ENCODE measurements around the gene RAB3GAP2.
A peak's percentile ranks its signal among the peaks of the same experiment; 100 is the strongest.
"Not testable (repeated sequence)": the region's sequence is repeated elsewhere in the genome, so short reads cannot be mapped to it uniquely, and the experiment has no call there.

Gene RAB3GAP2, protein sequence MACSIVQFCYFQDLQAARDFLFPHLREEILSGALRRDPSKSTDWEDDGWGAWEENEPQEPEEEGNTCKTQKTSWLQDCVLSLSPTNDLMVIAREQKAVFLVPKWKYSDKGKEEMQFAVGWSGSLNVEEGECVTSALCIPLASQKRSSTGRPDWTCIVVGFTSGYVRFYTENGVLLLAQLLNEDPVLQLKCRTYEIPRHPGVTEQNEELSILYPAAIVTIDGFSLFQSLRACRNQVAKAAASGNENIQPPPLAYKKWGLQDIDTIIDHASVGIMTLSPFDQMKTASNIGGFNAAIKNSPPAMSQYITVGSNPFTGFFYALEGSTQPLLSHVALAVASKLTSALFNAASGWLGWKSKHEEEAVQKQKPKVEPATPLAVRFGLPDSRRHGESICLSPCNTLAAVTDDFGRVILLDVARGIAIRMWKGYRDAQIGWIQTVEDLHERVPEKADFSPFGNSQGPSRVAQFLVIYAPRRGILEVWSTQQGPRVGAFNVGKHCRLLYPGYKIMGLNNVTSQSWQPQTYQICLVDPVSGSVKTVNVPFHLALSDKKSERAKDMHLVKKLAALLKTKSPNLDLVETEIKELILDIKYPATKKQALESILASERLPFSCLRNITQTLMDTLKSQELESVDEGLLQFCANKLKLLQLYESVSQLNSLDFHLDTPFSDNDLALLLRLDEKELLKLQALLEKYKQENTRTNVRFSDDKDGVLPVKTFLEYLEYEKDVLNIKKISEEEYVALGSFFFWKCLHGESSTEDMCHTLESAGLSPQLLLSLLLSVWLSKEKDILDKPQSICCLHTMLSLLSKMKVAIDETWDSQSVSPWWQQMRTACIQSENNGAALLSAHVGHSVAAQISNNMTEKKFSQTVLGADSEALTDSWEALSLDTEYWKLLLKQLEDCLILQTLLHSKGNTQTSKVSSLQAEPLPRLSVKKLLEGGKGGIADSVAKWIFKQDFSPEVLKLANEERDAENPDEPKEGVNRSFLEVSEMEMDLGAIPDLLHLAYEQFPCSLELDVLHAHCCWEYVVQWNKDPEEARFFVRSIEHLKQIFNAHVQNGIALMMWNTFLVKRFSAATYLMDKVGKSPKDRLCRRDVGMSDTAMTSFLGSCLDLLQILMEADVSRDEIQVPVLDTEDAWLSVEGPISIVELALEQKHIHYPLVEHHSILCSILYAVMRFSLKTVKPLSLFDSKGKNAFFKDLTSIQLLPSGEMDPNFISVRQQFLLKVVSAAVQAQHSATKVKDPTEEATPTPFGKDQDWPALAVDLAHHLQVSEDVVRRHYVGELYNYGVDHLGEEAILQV (N-terminal part only)

DNA sequence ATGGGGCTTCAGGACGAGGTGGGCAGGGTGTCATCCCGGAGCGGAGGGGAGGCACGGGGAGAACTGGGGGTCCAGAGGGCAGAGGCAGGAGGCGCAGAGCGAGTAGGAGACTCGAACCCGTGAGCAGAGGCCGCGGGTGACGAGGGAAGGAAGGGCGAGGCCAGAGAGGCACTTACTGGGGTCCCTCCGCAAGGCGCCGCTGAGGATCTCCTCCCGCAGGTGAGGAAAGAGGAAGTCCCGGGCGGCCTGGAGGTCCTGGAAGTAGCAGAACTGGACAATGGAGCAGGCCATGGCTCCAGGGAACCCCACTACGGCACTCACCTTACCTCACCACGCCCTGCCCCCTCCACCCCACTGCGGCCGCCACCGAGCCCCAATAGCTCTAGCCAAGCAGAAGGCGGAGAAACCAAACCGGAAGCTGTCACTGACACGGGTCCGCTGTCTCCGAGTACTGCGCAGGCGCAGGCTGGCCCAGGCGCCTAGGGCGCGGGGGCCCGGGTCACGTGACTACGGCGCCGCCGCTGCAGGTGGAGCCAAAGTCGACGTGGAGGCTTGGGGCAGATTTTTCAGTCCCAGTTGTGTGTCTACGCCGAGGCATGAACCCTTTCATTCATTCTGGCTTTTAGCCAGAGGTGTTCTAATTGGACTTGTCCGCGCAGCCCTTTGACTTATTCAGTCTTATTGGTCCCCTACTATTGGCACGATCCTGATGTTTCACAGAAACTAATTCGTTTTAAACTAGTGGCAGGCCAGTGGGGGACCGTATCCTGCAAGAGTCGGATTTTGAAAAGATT, at the start of gene RAB3GAP2:
RAB3GAP2 (minus strand) TSS at position 407 of the 794 bp plus-strand sequence; CDS start at position 291, 116 bp downstream.
- DNase-seq (ENCODE audit: low read depth in 2 of 2), result peak; percentile 94

GRCh38 chr1:220321758-220322157, 49.5 kb upstream of the RAB3GAP2 start:
- DNase-seq (ENCODE audit: low read depth in 2 of 2), result no peak

DNA sequence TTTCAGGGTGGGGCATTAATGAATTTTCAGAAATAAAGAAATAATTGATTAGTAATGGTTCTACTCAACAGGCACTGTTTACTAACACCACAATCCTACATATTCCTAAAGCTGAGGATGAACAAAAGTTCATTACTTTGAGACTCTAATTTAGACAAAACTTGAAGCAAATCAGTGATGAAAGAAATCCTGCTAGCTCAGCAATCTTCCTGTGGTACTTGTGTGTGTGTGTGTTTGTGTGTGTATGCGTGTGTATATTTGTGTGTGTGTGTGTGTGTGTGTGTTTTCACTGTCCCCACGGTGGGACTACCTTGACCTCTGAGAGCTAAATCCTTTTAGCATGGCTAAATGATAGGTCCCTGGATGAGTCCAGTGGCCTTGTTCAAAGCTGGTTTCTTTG, 48.5 kb upstream of the RAB3GAP2 start:
- no peak for DNase-seq (ENCODE audit: low read depth in 2 of 2)

DNA sequence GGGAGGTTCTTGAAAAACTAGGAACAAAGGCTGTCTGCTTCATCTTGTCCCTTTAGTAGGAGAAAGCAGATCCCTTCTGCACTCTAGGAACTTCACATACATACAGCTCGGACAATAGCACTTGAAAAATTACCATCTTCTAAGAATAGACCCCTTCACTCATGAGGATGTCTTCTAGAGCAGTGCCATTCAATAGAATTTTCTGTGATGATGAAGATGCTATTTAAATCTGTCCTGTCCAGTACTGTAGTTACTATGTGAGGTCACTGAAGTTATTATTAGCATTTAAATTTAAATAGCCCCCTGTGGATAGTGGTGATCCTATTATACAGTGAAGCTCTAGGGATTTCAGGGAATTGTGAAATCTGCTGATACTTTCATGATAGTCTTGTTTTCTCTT, 46.4 kb upstream of the RAB3GAP2 start:
- DNase-seq (ENCODE audit: low read depth in 2 of 2), result no peak

- no peak for DNase-seq (ENCODE audit: low read depth in 2 of 2)
Observed at GRCh38 chr1:220317161-220317560, 44.9 kb upstream of the RAB3GAP2 start.

GRCh38 chr1:220316305-220316704, 44.1 kb upstream of the RAB3GAP2 start:
- DNase-seq (ENCODE audit: low read depth in 2 of 2), result no peak

DNA sequence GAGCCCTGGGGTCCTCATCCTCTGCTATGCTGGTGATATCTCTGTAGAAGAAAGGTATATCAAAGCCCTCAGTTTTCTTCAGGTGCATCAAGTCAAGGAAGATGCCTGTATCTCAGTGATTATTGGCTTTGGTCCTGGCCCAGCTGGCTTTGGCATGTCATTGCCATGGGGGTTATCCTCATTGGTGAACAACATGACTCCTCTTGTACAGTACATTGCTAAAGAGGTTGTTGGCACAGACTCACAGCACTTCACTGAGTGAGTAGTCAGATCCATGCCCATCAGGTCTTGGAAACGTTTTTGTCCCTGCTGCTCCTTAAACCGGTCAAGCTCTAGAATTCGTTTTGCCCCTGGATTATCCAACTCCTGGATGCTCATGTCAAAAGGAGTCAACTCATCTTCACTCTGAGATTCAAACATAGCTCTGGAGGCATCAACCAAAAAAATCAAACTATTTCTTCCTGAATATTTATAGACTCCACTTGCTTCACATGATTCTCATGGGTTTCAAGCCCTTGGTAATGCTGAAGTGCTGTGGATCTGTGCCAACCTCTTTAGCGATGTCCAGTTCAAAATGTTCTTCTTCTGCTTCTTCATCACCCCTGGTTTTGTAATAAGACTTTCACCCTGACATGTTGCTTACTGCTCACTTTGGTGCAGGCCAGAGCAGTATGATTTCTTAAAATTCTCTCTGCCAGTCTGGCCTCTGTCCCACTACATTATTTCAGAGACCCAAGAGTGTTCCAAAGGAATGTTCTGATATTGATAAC, 43.0 kb upstream of the RAB3GAP2 start:
- DNase-seq (ENCODE audit: low read depth in 2 of 2), result no peak

DNA sequence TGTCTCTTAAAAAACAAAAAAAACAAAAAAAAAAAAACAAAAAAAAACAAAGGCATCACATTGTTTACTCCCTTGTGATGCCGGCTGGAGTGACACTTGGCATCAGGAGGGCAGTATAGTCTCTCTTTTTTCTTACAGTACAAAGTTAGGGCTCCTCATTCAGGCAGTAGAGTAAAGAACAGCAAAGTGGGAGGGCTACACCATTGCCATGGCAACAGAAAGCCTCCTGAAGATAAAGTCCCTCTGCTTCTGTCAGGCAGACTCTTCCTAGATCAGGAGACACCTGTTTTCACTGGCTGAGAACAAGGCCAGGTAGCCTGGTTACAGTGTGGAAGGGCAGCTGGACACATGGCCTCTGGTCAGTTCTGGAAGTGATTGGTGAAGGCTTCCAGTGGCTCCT, 41.3 kb upstream of the RAB3GAP2 start:
- DNase-seq (ENCODE audit: low read depth in 2 of 2), result no peak

- DNase-seq (ENCODE audit: low read depth in 2 of 2), result not testable (repeated sequence)
Observed at GRCh38 chr1:220310147-220310546, 37.9 kb upstream of the RAB3GAP2 start.

DNA sequence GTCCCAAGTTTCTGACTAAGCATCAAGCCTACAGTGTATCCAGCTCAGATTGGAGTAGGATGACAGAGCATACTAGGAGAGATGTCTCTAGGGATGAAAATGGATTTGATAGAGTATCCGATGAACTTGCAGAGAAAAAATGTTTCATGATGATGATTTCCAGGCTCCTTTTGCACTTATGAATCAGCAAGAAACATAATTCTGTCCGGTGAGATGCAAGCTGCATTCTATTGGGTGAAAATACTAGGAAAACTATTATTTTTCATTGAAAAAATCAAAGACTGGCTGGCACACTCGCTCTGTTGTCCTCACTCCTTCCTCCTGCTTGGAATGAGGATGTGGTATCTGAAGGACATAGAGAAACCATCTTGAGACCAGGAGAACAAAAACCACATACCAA, 35.4 kb upstream of the RAB3GAP2 start:
- no peak for DNase-seq (ENCODE audit: low read depth in 2 of 2)

DNA sequence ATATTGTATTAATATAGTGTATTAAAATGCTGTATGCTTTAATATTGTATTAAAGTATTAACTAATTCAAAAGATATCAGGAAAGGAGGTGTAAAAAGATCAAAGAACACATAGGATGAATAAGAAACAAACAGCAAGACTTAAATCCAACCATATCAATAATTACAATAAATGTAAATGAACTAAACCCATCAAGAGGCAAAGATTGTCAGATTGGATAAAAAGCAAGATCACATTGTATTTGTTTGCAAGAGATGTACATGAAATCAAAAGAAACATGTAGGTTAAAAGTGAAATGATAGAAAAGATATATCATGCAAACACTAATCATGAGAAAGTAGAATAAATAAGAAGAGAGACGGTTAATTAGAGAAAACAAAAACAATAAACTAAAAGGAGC, 34.1 kb upstream of the RAB3GAP2 start:
- DNase-seq (ENCODE audit: low read depth in 2 of 2), result no peak

- DNase-seq (ENCODE audit: low read depth in 2 of 2), result no peak
Observed at GRCh38 chr1:220303871-220304270, 31.6 kb upstream of the RAB3GAP2 start.

- DNase-seq (ENCODE audit: low read depth in 2 of 2), result no peak
Observed at GRCh38 chr1:220301630-220302029, 29.4 kb upstream of the RAB3GAP2 start.

DNA sequence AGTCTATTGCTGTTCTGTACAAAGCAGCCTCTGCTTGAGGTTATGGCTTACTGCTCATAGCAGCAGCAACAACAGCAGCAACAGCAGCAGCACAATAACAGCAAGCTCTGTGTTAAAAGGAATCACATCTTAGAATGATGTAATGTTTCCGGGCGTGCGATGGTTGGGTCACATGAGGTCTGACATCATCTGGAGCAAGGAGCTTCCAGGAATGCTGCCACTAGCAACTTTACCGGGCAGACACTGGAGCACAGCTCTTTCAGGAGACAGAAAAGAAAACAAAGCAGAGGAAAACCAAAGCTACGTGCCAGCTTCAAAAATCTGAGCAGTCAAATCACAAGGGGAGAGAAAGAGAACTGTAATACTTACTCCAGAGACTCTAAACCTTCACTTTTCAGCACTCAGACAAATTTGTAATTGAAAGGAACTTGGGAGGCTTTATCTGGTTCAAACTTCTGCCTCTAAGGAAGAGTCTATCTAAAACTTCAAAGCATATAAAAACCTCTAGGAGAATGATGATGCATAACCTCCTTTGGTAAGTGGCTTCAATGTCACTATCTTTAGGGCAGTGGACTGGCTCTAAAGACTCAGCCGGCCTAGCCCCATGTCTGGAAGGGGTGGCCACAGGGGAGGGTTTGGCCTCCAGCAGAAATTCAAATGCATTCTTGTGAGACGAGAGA, 28.3 kb upstream of the RAB3GAP2 start:
- DNase-seq (ENCODE audit: low read depth in 2 of 2), result no peak

DNA sequence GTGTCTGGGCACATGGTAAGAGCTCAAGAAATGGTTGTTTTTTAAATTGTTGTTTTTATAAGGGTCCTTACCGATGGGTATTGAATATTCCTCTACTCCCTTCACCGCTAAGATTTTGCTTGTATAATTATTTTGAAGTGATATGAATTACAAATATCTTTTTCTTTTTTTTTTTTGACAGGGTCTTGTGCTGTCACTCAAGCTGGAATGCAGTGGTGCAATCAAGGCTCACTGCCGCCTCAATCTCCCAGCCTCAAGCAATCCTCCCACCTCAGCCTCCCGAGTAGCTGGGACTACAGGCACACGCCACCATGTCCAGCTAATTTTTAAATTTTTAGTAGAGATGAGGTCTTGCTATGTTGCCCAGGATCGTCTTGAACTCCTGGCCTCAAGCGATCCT, 27.1 kb upstream of the RAB3GAP2 start:
- DNase-seq (ENCODE audit: low read depth in 2 of 2), result no peak

GRCh38 chr1:220298470-220299205, 26.4 kb upstream of the RAB3GAP2 start:
- DNase-seq (ENCODE audit: low read depth in 2 of 2), result no peak

- DNase-seq (ENCODE audit: low read depth in 2 of 2), result no peak
Observed at GRCh38 chr1:220296981-220297380, 24.7 kb upstream of the RAB3GAP2 start.

- no peak for DNase-seq (ENCODE audit: low read depth in 2 of 2)
Observed at GRCh38 chr1:220294846-220295301, 22.6 kb upstream of the RAB3GAP2 start.

GRCh38 chr1:220291580-220291979, 19.3 kb upstream of the RAB3GAP2 start:
- DNase-seq (ENCODE audit: low read depth in 2 of 2), result no peak
